Astrocyte (in vitro differentiated cells and primary cell): Measurements from ENCODE around the gene DOCK3. TPM values are rescaled to one million over a fixed set of nuclear protein-coding genes. Genes with fewer than 3 reads are reported as not detected.

ENCODE experiments used
- DNase-seq: peaks from one replicate; pipeline ENCODE4 v3.0.0-alpha.2; 2010; ENCODE audit warnings: low read depth
- FAIRE-seq: peaks from 2 replicates; lab custom pipeline; 2011; peaks lifted over from hg19 to GRCh38; lab: Jason Lieb, UNC
- H2AFZ ChIP-seq: 2 replicates; pipeline ENCODE4 v1.6.0; 2012; ENCODE audit warnings: low read depth, low read length, inconsistent platforms
- H3K27ac ChIP-seq: 2 replicates; pipeline ENCODE4 v1.5.1; 2011; ENCODE audit warnings: low read depth, low read length, inconsistent platforms
- H3K27me3 ChIP-seq: 2 replicates; pipeline ENCODE4 v1.6.0; 2011; ENCODE audit warnings: low read length, inconsistent platforms; ENCODE audit not compliant: insufficient read depth
- H3K36me3 ChIP-seq: 2 replicates; pipeline ENCODE4 v1.5.1; 2011; ENCODE audit warnings: low read length, inconsistent platforms; ENCODE audit not compliant: insufficient read depth
- H3K4me1 ChIP-seq: 2 replicates; pipeline ENCODE4 v1.5.1; 2011; ENCODE audit warnings: low read length, inconsistent platforms; ENCODE audit not compliant: insufficient read depth
- H3K4me2 ChIP-seq: 2 replicates; pipeline ENCODE4 v1.6.0; 2012; ENCODE audit warnings: low read length, inconsistent platforms
- H3K4me3 ChIP-seq: 2 replicates; pipeline ENCODE4 v1.5.1; 2011; ENCODE audit warnings: low read depth, mild to moderate bottlenecking, low read length, inconsistent platforms; ENCODE audit not compliant: insufficient read depth
- H3K79me2 ChIP-seq: 2 replicates; pipeline ENCODE4 v1.6.0; 2012; ENCODE audit warnings: mild to moderate bottlenecking, low read length, inconsistent platforms; ENCODE audit not compliant: insufficient read depth
- H3K9ac ChIP-seq: 2 replicates; pipeline ENCODE4 v1.6.0; 2012; ENCODE audit warnings: mild to moderate bottlenecking, low read length, inconsistent platforms
- H3K9me3 ChIP-seq: 2 replicates; pipeline ENCODE4 v1.5.1; 2012; ENCODE audit warnings: low read depth, mild to moderate bottlenecking, low read length, inconsistent platforms; ENCODE audit not compliant: insufficient read depth
- H4K20me1 ChIP-seq: 2 replicates; pipeline ENCODE4 v1.6.0; 2012; ENCODE audit warnings: low read length, inconsistent platforms; ENCODE audit not compliant: insufficient read depth
- H3K27ac Mint-ChIP-seq: one replicate; pipeline ENCODE4 v1.8.0; 2021; ENCODE audit warnings: mild to moderate bottlenecking, mixed read lengths; ENCODE audit not compliant: unreplicated experiment
- H3K27me3 Mint-ChIP-seq: one replicate; pipeline ENCODE4 v1.8.0; 2021; ENCODE audit warnings: low read depth, mixed read lengths; ENCODE audit not compliant: unreplicated experiment
- H3K36me3 Mint-ChIP-seq: one replicate; pipeline ENCODE4 v1.8.0; 2021; ENCODE audit warnings: low read depth, mixed read lengths; ENCODE audit not compliant: unreplicated experiment
- H3K4me1 Mint-ChIP-seq: one replicate; pipeline ENCODE4 v1.8.0; 2021; ENCODE audit warnings: low read depth, mixed read lengths; ENCODE audit not compliant: unreplicated experiment
- H3K4me3 Mint-ChIP-seq: one replicate; pipeline ENCODE4 v1.8.0; 2021; ENCODE audit warnings: mild to moderate bottlenecking, moderate library complexity, mixed read lengths; ENCODE audit not compliant: unreplicated experiment
- H3K9me3 Mint-ChIP-seq: one replicate; pipeline ENCODE4 v1.8.0; 2021; ENCODE audit warnings: mild to moderate bottlenecking, mixed read lengths; ENCODE audit not compliant: unreplicated experiment
- CTCF ChIP-seq: IDR thresholded peaks from 2 replicates; pipeline ENCODE4 v1.5.1; 2011; ENCODE audit warnings: low read depth, mild to moderate bottlenecking, inconsistent platforms, low read length, moderate library complexity; ENCODE audit not compliant: insufficient read depth
- EZH2 ChIP-seq: IDR thresholded peaks from 2 replicates; pipeline ENCODE4 v1.6.1; 2012; ENCODE audit warnings: mild to moderate bottlenecking, low read length, inconsistent platforms; ENCODE audit not compliant: insufficient read depth
- total RNA-seq: library from RNA; stranded (reverse); gene quantifications from 2 replicates; pipeline ENCODE4 v1.2.1, GENCODE V29; 2021

DOCK3 gene
- total RNA-seq, 1 donor from 2014 or later = 3.3 TPM

GRCh38 chr3:50817756-50818529 lies 143.2 kb downstream of the DOCK3 start:
- Histone ChIP-seq H2AFZ (no peak overlapping the region), H3K4me2 (no peak overlapping the region), H3K36me3 (no peaks in the 10 kb centered on the region), H3K79me2 (no peaks in the 10 kb centered on the region), H3K27ac (no peak overlapping the region), H3K4me3 (no peak overlapping the region), H3K27me3 (no peaks in the 10 kb centered on the region), H3K9ac (no peak overlapping the region), H3K9me3 (no peaks in the 10 kb centered on the region), H4K20me1 (no peaks in the 10 kb centered on the region), H3K4me1 (no peaks in the 10 kb centered on the region)
- H3K27ac Mint-ChIP-seq = no peak overlapping the region
- H3K27me3 Mint-ChIP-seq = no peaks in the 10 kb centered on the region
- no peaks in the 10 kb centered on the region for H3K9me3 Mint-ChIP-seq
- peaks cover 11% of the 10 kb centered on the region for H3K4me1 Mint-ChIP-seq
- TF ChIP-seq CTCF = no peak
- TF ChIP-seq EZH2 = no peak
- H3K36me3 Mint-ChIP-seq = no peaks in the 10 kb centered on the region
- no peak overlapping the region for H3K4me3 Mint-ChIP-seq
- FAIRE-seq = no peak
- no peak for DNase-seq

GRCh38 chr3:50819882-50820281 lies 145.2 kb downstream of the DOCK3 start:
- no peak overlapping the region for H3K9ac ChIP-seq
- TF ChIP-seq EZH2 (no peak), CTCF (no peak)
- H3K4me3 Mint-ChIP-seq = no peak overlapping the region
- H3K4me3 ChIP-seq = no peak overlapping the region
- no peak overlapping the region for H3K27ac ChIP-seq
- no peaks in the 10 kb centered on the region for H3K27me3 ChIP-seq
- no peaks in the 10 kb centered on the region for H3K4me1 ChIP-seq
- H3K4me2 ChIP-seq = no peak overlapping the region
- H2AFZ ChIP-seq = no peak overlapping the region
- DNase-seq (no peak), FAIRE-seq (no peak)
- no peaks in the 10 kb centered on the region for H3K36me3 ChIP-seq
- H3K27ac Mint-ChIP-seq = no peak overlapping the region
- H3K36me3 Mint-ChIP-seq = no peaks in the 10 kb centered on the region
- H3K4me1 Mint-ChIP-seq = peaks cover 11% of the 10 kb centered on the region
- H3K9me3 Mint-ChIP-seq = no peaks in the 10 kb centered on the region
- H4K20me1 ChIP-seq = no peaks in the 10 kb centered on the region
- no peaks in the 10 kb centered on the region for H3K79me2 ChIP-seq
- no peaks in the 10 kb centered on the region for H3K9me3 ChIP-seq
- no peaks in the 10 kb centered on the region for H3K27me3 Mint-ChIP-seq

- no peak overlapping the region for H2AFZ ChIP-seq
- H3K27ac ChIP-seq = no peak overlapping the region
- no peaks in the 10 kb centered on the region for H3K27me3 ChIP-seq
- H3K4me3 ChIP-seq = no peak overlapping the region
- DNase-seq = peak; percentile 46
- no peak for FAIRE-seq
- no peak for TF ChIP-seq EZH2
- Mint-ChIP-seq H3K27ac (peak overlapping the region; percentile 70), H3K36me3 (no peaks in the 10 kb centered on the region), H3K4me3 (peak overlapping the region; percentile 25), H3K9me3 (no peaks in the 10 kb centered on the region), H3K27me3 (no peaks in the 10 kb centered on the region), H3K4me1 (peaks cover 15% of the 10 kb centered on the region)
- no peak overlapping the region for H3K9ac ChIP-seq
- no peaks in the 10 kb centered on the region for H3K4me1 ChIP-seq
- H3K36me3 ChIP-seq = no peaks in the 10 kb centered on the region
- H3K4me2 ChIP-seq = no peak overlapping the region
- H3K79me2 ChIP-seq = no peaks in the 10 kb centered on the region
- no peaks in the 10 kb centered on the region for H3K9me3 ChIP-seq
- no peaks in the 10 kb centered on the region for H4K20me1 ChIP-seq
These were observed 151.1 kb downstream of the DOCK3 start for GRCh38 chr3:50825841-50826240.
